Peyer's patch (tissue), 4 donors: ENCODE data around the gene ZSCAN2. TPM values are rescaled to one million over a fixed set of nuclear protein-coding genes. Genes with fewer than 3 reads are reported as not detected.

Source experiments
- DNase-seq, 3 donors: peaks; one replicate each; pipeline ENCODE4 v3.0.0-alpha.2; 2017 to 2019
- H3K27ac ChIP-seq, 4 donors: fragments of 200-600 bp; sonication (generic); one replicate each; pipeline ENCODE4 v1.5.1; 2016 to 2019
- H3K27me3 ChIP-seq, 2 donors: fragments of 200-600 bp; sonication (generic); one replicate each; pipeline ENCODE4 v1.5.1; 2019
- H3K36me3 ChIP-seq, 3 donors: fragments of 200-600 bp; sonication (generic); one replicate each; pipeline ENCODE4 v1.5.1; 2016 to 2019
- H3K4me1 ChIP-seq, 4 donors: fragments of 200-600 bp; sonication (generic); one replicate each; pipeline ENCODE4 v1.5.1; 2016 to 2019
- H3K4me3 ChIP-seq, 4 donors: fragments of 200-600 bp; sonication (generic); 1 replicate in 3 of 4; 2 replicates in 1 of 4; pipeline ENCODE4 v1.5.1; 2016 to 2019; ENCODE audit warnings: mild to moderate bottlenecking in 1 of 4
- H3K9me3 ChIP-seq, 4 donors: fragments of 200-600 bp; sonication (generic); one replicate each; pipeline ENCODE4 v1.5.1; 2016 to 2019; ENCODE audit warnings: mild to moderate bottlenecking in 1 of 4
- POLR2A ChIP-seq, 2 donors: fragments of 450-650 bp; IDR thresholded peaks; one replicate each; pipeline ENCODE4 v1.5.1; 2017; ENCODE audit warnings: antibody characterized with exemption in 2 of 2, mild to moderate bottlenecking in 2 of 2, moderate library complexity in 2 of 2
- total RNA-seq, 4 donors: library from RNA; depleted of rRNA; stranded (reverse); fragments of >200 nt; gene quantifications; one replicate each; pipeline ENCODE4 v1.1.0, GENCODE V29; 2016
- TF ChIP-seq, protein P1 (sequence below), 6 experiments: fragments of 450-650 bp in 4 of 6; fragments of 200-600 bp in 2 of 6; sonication (generic) in 1 of 6; IDR thresholded peaks; one replicate each; pipeline ENCODE4 v1.5.1; 2017 to 2019; ENCODE audit warnings: antibody characterized with exemption in 6 of 6, mild to moderate bottlenecking in 3 of 6, moderate library complexity in 1 of 6

The ZSCAN2 gene
- total RNA-seq, 4 donors from 2014 or later: 4.4 to 22.3 (median 10.2) TPM

DNA sequence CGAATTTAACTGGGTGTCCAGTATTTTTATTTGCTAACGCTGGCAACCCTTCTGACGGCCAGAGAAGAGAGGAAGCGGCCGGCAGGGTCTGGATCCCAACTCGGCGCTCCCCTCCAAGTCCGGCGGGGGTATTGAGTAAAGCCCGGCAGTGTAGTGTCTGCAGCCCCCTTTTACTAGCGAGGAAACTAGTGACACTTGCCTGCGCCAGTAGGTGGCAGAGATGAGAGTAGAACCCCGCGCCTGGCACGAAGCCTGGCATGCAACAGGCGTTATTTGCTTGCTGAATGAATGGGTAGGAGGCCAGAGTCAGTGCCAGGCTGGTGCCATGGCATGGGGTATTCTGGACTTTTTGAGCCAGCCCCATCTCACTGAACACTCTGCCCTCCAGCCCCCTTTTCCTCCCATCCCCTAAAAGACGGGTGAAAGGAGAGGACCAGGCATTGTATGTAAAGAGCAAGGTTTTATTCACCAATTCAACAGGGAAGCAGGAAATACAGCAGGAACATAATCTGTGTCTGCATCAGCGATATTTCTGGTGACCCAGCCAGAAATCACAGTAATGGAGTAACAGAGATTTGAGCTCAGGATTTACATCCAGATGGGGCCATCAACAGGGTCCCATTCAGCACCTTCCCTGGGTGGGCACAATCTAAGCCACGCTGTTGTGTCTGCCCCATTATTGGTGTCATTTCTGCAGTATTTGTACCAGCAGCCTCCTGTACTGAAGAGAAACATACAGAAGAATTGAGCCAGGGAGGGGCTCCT, 54.1 kb downstream of the ZSCAN2 start:
- Histone ChIP-seq H3K9me3 (no peaks in the 10 kb centered on the region), H3K36me3 (peaks cover 0 to 24% (median 0%) of the 10 kb centered on the region in 3 donors), H3K4me1 (peaks cover 0 to 30% (median 8%) of the 10 kb centered on the region in 4 donors), H3K4me3 (peak overlapping the region; percentile 55 to 88 (median 78)), H3K27me3 (no peaks in the 10 kb centered on the region), H3K27ac (peak overlapping the region; percentile 63 to 84 (median 82))
- DNase-seq: peak; percentile 79 to 91 (median 84)
- no peak for TF ChIP-seq POLR2A (IDR thresholded peaks at IDR 0.05)
- TF ChIP-seq, protein P1, sequence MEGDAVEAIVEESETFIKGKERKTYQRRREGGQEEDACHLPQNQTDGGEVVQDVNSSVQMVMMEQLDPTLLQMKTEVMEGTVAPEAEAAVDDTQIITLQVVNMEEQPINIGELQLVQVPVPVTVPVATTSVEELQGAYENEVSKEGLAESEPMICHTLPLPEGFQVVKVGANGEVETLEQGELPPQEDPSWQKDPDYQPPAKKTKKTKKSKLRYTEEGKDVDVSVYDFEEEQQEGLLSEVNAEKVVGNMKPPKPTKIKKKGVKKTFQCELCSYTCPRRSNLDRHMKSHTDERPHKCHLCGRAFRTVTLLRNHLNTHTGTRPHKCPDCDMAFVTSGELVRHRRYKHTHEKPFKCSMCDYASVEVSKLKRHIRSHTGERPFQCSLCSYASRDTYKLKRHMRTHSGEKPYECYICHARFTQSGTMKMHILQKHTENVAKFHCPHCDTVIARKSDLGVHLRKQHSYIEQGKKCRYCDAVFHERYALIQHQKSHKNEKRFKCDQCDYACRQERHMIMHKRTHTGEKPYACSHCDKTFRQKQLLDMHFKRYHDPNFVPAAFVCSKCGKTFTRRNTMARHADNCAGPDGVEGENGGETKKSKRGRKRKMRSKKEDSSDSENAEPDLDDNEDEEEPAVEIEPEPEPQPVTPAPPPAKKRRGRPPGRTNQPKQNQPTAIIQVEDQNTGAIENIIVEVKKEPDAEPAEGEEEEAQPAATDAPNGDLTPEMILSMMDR (IDR thresholded peaks at IDR 0.05): peak; percentile 51 to 84 (median 68)

GRCh38 chr15:84656972-84657371, 56.2 kb downstream of the ZSCAN2 start:
- no peak for TF ChIP-seq POLR2A (IDR thresholded peaks at IDR 0.05)
- TF ChIP-seq, protein P1 (IDR thresholded peaks at IDR 0.05): no peak
- H3K36me3 ChIP-seq: peaks cover 0 to 5% (median 0%) of the 10 kb centered on the region in 3 donors
- H3K9me3 ChIP-seq: no peaks in the 10 kb centered on the region
- H3K27ac ChIP-seq: no peak overlapping the region
- DNase-seq: no peak
- H3K4me1 ChIP-seq: peaks cover 0 to 30% (median 8%) of the 10 kb centered on the region in 4 donors
- H3K4me3 ChIP-seq: peak overlapping the region in 1 of 4 donors; percentile 68
- H3K27me3 ChIP-seq: no peaks in the 10 kb centered on the region

- no peaks in the 10 kb centered on the region for H3K27me3 ChIP-seq
- peak overlapping the region; percentile 58 to 82 (median 66) for H3K27ac ChIP-seq
- peak overlapping the region; percentile 60 to 79 (median 64) for H3K4me3 ChIP-seq
- no peaks in the 10 kb centered on the region for H3K9me3 ChIP-seq
- peaks cover 0 to 25% (median 8%) of the 10 kb centered on the region in 4 donors for H3K4me1 ChIP-seq
- no peaks in the 10 kb centered on the region for H3K36me3 ChIP-seq
- TF ChIP-seq, protein P1 (IDR thresholded peaks at IDR 0.05): no peak
- TF ChIP-seq POLR2A (IDR thresholded peaks at IDR 0.05): no peak
- no peak for DNase-seq
These were observed 56.9 kb downstream of the ZSCAN2 start for GRCh38 chr15:84657748-84658079.

GRCh38 chr15:84658080-84658787, 57.4 kb downstream of the ZSCAN2 start, which contains the start of gene NMB:
Gene NMB (minus strand): TSS chr15:84658199. CDS start chr15:84658152, 47 bp downstream.
- Histone ChIP-seq H3K36me3 (no peaks in the 10 kb centered on the region), H3K27me3 (no peaks in the 10 kb centered on the region), H3K27ac (peak within 1 kb of the TSS; percentile 58 to 82 (median 66)), H3K4me3 (peak within 1 kb of the TSS; percentile 60 to 79 (median 64)), H3K9me3 (no peaks in the 10 kb centered on the region), H3K4me1 (peaks cover 0 to 20% (median 7%) of the 10 kb centered on the region in 4 donors)
- DNase-seq: peak; percentile 85 to 93 (median 85)
- no peak for TF ChIP-seq POLR2A (IDR thresholded peaks at IDR 0.05)
- TF ChIP-seq, protein P1 (IDR thresholded peaks at IDR 0.05): peak; percentile 51 to 85 (median 66)

- Histone ChIP-seq H3K4me1 (peaks cover 0 to 16% (median 3%) of the 10 kb centered on the region in 4 donors), H3K4me3 (peak overlapping the region; percentile 60 to 79 (median 64)), H3K27ac (peak overlapping the region in 3 of 4 donors; percentile 58 to 82 (median 62)), H3K27me3 (no peaks in the 10 kb centered on the region), H3K36me3 (no peaks in the 10 kb centered on the region), H3K9me3 (no peaks in the 10 kb centered on the region)
- no peak for DNase-seq
- TF ChIP-seq, protein P1 (IDR thresholded peaks at IDR 0.05): no peak
- TF ChIP-seq POLR2A (IDR thresholded peaks at IDR 0.05): no peak
These were observed 58.1 kb downstream of the ZSCAN2 start for GRCh38 chr15:84658788-84659411.
